ENCODE results near the gene LSMEM2. TPM values are rescaled to one million over a fixed set of nuclear protein-coding genes. Genes with fewer than 3 reads are reported as not detected.

The LSMEM2 gene
- total and polyA plus RNA-seq, 2 of the 8 experiments (the other 6 are each of a cell fraction or from before 2014, with no cell fraction given), result 0.58 to 0.68 TPM

DNA sequence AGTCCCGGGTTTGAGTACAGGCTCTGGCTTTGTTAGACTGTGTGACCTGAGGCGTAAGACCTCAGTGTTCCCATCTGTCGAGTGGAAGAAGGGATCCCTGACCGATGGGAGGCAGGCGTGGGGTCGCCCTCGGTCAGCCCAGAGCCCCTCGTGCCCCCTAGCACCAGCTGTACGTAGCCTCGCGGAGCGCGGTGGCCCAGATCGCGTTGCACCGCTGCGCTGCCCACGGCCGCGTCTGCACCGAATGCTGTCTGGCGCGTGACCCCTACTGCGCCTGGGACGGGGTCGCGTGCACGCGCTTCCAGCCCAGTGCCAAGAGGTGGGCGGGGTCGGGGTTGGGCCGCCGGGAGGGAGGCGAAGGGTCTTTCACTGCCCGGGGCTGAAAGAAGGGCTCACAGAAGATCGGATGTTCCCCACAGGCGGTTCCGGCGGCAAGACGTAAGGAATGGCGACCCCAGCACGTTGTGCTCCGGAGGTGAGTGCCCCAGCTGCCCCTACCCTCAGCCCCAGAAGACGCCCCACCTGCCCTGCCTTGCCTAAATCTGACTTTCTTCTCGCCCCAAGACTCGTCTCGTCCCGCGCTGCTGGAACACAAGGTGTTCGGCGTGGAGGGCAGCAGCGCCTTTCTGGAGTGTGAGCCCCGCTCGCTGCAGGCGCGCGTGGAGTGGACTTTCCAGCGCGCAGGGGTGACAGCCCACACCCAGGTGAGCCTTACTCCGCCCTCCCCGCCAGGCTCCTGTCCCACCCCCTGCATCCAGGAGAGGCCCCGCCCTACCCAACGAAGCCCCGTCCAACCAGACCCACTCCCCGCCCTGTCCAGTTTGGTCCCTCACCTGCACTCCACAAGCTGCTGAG lies 3.5 kb upstream of the LSMEM2 start:
- H3K27me3 ChIP-seq (replicated peaks in 1 of 4; ENCODE audit: control insufficient read depth in 3 of 4, extremely low read depth in 1 of 4, insufficient read depth in 3 of 4, low read length in 3 of 4), result peaks cover 27 to 54% (median 43%) of the 10 kb centered on the region in 4 experiments
- DNase-seq (ENCODE audit: low read depth in 1 of 2, low spot score in 2 of 2) (peak in 1 of 2 experiments; percentile 80), FAIRE-seq (no peak)
- H2BK15ac ChIP-seq (ENCODE audit: low read length), result no peak overlapping the region; the same call in 1 of the 2 replicates
- H3K23ac ChIP-seq (ENCODE audit: insufficient read length), result no peak overlapping the region
- H4K5ac ChIP-seq (ENCODE audit: insufficient read length, low read depth, low read length), result no peak overlapping the region
- H3K27ac ChIP-seq (ENCODE audit: low read depth, low read length), result no peak overlapping the region
- H3K4me3 ChIP-seq (ENCODE audit: extremely low read depth in 1 of 4, insufficient read depth in 2 of 4, low read depth in 3 of 4, low read length in 4 of 4), result peak overlapping the region; percentile 20 to 61 (median 37)
- H3K9ac ChIP-seq (replicated peaks in 1 of 4; ENCODE audit: extremely low read depth in 1 of 4, low read depth in 3 of 4, low read length in 3 of 4), result peak overlapping the region in 2 of 4 experiments; percentile 13 to 21; a peak in 2 of 7 replicates
- H4K20me1 ChIP-seq (replicated peaks in 1 of 2; ENCODE audit: control insufficient read depth in 1 of 2, insufficient read depth in 2 of 2, low read length in 2 of 2), result no peaks in the 10 kb centered on the region
- peak overlapping the region; percentile 70 for H4K8ac ChIP-seq (ENCODE audit: extremely low read depth, insufficient read depth, low read length)
- no peaks in the 10 kb centered on the region; a peak in 1 of 4 replicates for H3K9me3 ChIP-seq (ENCODE audit: insufficient read depth in 2 of 2, low read depth in 1 of 2, low read length in 1 of 2)
- 0 out of 2 replicates have a peak overlapping the region, but pooled peaks have one; percentile 30 for H2BK5ac ChIP-seq (ENCODE audit: low read depth, low read length)
- H3K14ac ChIP-seq (ENCODE audit: insufficient read length), result no peak overlapping the region
- WGBS, 2 experiments (ENCODE audit: extremely low coverage in 1 of 2, insufficient coverage in 1 of 2, insufficient read length in 1 of 2, insufficient replicate concordance in 2 of 2, low coverage in 1 of 2, low lambda C conversion rate in 2 of 2, missing lambda C conversion rate in 1 of 2), result 17% methylated on average over 54 of the region's 65 CpGs; no CpG with 5 or more reads in 1 of the 2 experiments
- peak overlapping the region; percentile 32 for H3K18ac ChIP-seq (ENCODE audit: extremely low read depth, low read length)
- H3K36me3 ChIP-seq (ENCODE audit: control insufficient read depth in 2 of 4, insufficient read depth in 4 of 4, low read length in 3 of 4), result no peaks in the 10 kb centered on the region
- CTCF ChIA-PET (ENCODE audit: partially characterized antibody), result interaction anchor here (0.6 to 53.5 kb wide), 24 partner anchors 9 to 483 kb away, joined by 3 to 2149 read pairs (median 4); partner anchors contain the start of genes GNAI2, GNAT1, HYAL2 and IFRD2
- peak overlapping the region; percentile 90 for H4K91ac ChIP-seq (replicated peaks; ENCODE audit: insufficient read length, low read length)
- peak overlapping the region; percentile 74 for H3K4ac ChIP-seq (replicated peaks; ENCODE audit: insufficient read length, low read depth, low read length)
- H2BK120ac ChIP-seq (replicated peaks; ENCODE audit: low read depth, low read length), result no peak overlapping the region
- no peaks in the 10 kb centered on the region for H3K79me2 ChIP-seq (ENCODE audit: control insufficient read depth in 1 of 2, insufficient read depth in 2 of 2, low read length in 2 of 2)
- no peak overlapping the region for H2AK5ac ChIP-seq (ENCODE audit: low read depth, low read length)
- H3K4me1 ChIP-seq (replicated peaks in 1 of 4; ENCODE audit: control insufficient read depth in 3 of 4, insufficient read depth in 4 of 4, low read length in 3 of 4), result peaks cover 0 to 13% (median 10%) of the 10 kb centered on the region in 4 experiments; a peak in 5 of 7 replicates
- 0 out of 2 replicates have a peak overlapping the region, but pooled peaks have one; percentile 81 for H2BK12ac ChIP-seq (ENCODE audit: low read depth, low read length)
- H3K4me2 ChIP-seq (ENCODE audit: insufficient read depth in 1 of 2, low read depth in 2 of 2, low read length in 2 of 2), result peak overlapping the region; percentile 53 to 86
- peaks cover 2% of the 10 kb centered on the region; the same call in 1 of the 2 replicates for H3K23me2 ChIP-seq (ENCODE audit: low read depth, low read length)
- no peak overlapping the region for H2AFZ ChIP-seq (ENCODE audit: low read length)
- no peaks in the 10 kb centered on the region for H3K79me1 ChIP-seq (ENCODE audit: low read depth, low read length)
- no peak overlapping the region for H2BK20ac ChIP-seq (ENCODE audit: low read length)
- H3K56ac ChIP-seq (replicated peaks; ENCODE audit: insufficient read length, low read depth, low read length), result no peak overlapping the region
- POLR2A ChIA-PET (ENCODE audit: partially characterized antibody), result interaction anchor here (0.6 to 9.6 kb wide), 18 partner anchors 7 to 748 kb away, joined by 3 to 122 read pairs (median 4); partner anchors contain the start of gene IFRD2
- TF ChIP-seq EZH2 (IDR thresholded peaks at IDR 0.05; ENCODE audit: low read depth, low read length, severe bottlenecking) (peak; percentile 19), MAFK (IDR thresholded peaks at IDR 0.05; ENCODE audit: low read depth, low read length) (no peak), SP1 (IDR thresholded peaks at IDR 0.05; ENCODE audit: low read depth, low read length) (0 out of 2 replicates have a peak, but pooled peaks have one; percentile 3), KDM5A (IDR thresholded peaks at IDR 0.05; ENCODE audit: low read length) (no peak), RNF2 (IDR thresholded peaks at IDR 0.05; ENCODE audit: borderline replicate concordance, low read depth, low read length, missing control alignments, poor library complexity, severe bottlenecking) (no peak), TBP (IDR thresholded peaks at IDR 0.05; ENCODE audit: low read depth, low read length) (no peak), RXRA (IDR thresholded peaks at IDR 0.05; ENCODE audit: insufficient read depth, low read depth, low read length) (no peak), CHD2 (IDR thresholded peaks at IDR 0.05; ENCODE audit: low read length) (no peak), RFX5 (IDR thresholded peaks at IDR 0.05; ENCODE audit: borderline replicate concordance, low read depth, low read length) (no peak), HDAC2 (IDR thresholded peaks at IDR 0.05; ENCODE audit: borderline replicate concordance in 1 of 2, low read depth in 2 of 2, low read length in 2 of 2) (no peak)
